K562 (cell line): ENCODE data around the gene SH3BP5. TPM values are rescaled to one million over a fixed set of nuclear protein-coding genes. Genes with fewer than 3 reads are reported as not detected.
A peak's percentile ranks its signal among the peaks of the same experiment; 100 is the strongest.

Experiments
- ATF2 ChIP-seq: sonication (generic); formaldehyde crosslinking; IDR thresholded peaks from 2 replicates; pipeline ENCODE4 v1.8.1; 2022; ENCODE audit warnings: missing genetic modification reagents
- DDX20 ChIP-seq: fragments of 450-650 bp; IDR thresholded peaks from 2 replicates; pipeline ENCODE4 v1.6.1; 2016; ENCODE audit warnings: missing genetic modification characterization, low read depth, mild to moderate bottlenecking, missing compliant biosample characterization, moderate library complexity
- DPF2 ChIP-seq: fragments of 450-650 bp; IDR thresholded peaks from 2 replicates; pipeline ENCODE4 v1.6.1; 2016
- ESRRA ChIP-seq: fragments of 450-650 bp; IDR thresholded peaks from 2 replicates; pipeline ENCODE4 v1.6.1; 2014; ENCODE audit warnings: low read depth, mild to moderate bottlenecking, moderate library complexity, borderline replicate concordance
- ETV6 ChIP-seq, 3 experiments: fragments of 150-350 bp in 1 of 3; sonication (generic) in 1 of 3; formaldehyde crosslinking in 1 of 3; IDR thresholded peaks; 2 replicates each; pipeline versions ENCODE4 v1.6.1 to v1.8.0; 2014 to 2022; ENCODE audit warnings: borderline replicate concordance in 2 of 3, low read depth in 2 of 3, antibody characterized with exemption in 1 of 3, low read length in 1 of 3, mild to moderate bottlenecking in 1 of 3, missing genetic modification reagents in 1 of 3
- JUNB ChIP-seq: fragments of 450-650 bp; formaldehyde crosslinking; conservative IDR thresholded peaks from 2 replicates; pipeline ENCODE4 v1.4.0; 2020; ENCODE audit warnings: mild to moderate bottlenecking
- KDM1A ChIP-seq, 2 experiments: fragments of 450-650 bp; IDR thresholded peaks; 2 replicates each; pipeline ENCODE4 v1.6.1; 2016; ENCODE audit warnings: mild to moderate bottlenecking in 2 of 2
- KLF13 ChIP-seq: fragments of 450-650 bp; IDR thresholded peaks from 2 replicates; pipeline ENCODE4 v1.6.1; 2016; ENCODE audit warnings: missing genetic modification characterization, low read depth, mild to moderate bottlenecking, missing compliant biosample characterization, moderate library complexity, borderline replicate concordance
- KLF6 ChIP-seq: fragments of 250-450 bp; sonication (Bioruptor Pico); IDR thresholded peaks from 2 replicates; pipeline ENCODE4 v1.4.0; 2020; ENCODE audit warnings: mild to moderate bottlenecking, moderate library complexity, borderline replicate concordance
- MCM7 ChIP-seq, 2 experiments: fragments of 450-650 bp; IDR thresholded peaks; 2 replicates each; pipeline ENCODE4 v1.6.1; 2016 to 2018
- NCOA4 ChIP-seq: fragments of 450-650 bp; IDR thresholded peaks from 2 replicates; pipeline ENCODE4 v1.6.1; 2018; ENCODE audit warnings: mild to moderate bottlenecking; ENCODE audit not compliant: partially characterized antibody
- NFATC3 ChIP-seq: fragments of 450-650 bp; IDR thresholded peaks from 2 replicates; pipeline ENCODE4 v1.6.1; 2017; ENCODE audit warnings: mild to moderate bottlenecking
- PTRF ChIP-seq: fragments of 450-650 bp; IDR thresholded peaks from 2 replicates; pipeline ENCODE4 v1.6.1; 2016; ENCODE audit warnings: mild to moderate bottlenecking, missing genetic modification characterization, missing compliant biosample characterization
- SIRT6 ChIP-seq: IDR thresholded peaks from one replicate; pipeline ENCODE4 v1.6.1; 2012; ENCODE audit warnings: low read depth, mild to moderate bottlenecking, control low read depth, inconsistent platforms, low read length, moderate library complexity
- SMAD1 ChIP-seq: fragments of 150-350 bp; IDR thresholded peaks from 2 replicates; pipeline ENCODE4 v1.6.1; 2014; ENCODE audit warnings: low read length, low read depth; ENCODE audit not compliant: partially characterized antibody
- STAT5A ChIP-seq: IDR thresholded peaks from 2 replicates; pipeline ENCODE4 v1.6.1; 2012; ENCODE audit warnings: low read length, inconsistent platforms, borderline replicate concordance
- TAL1 ChIP-seq: fragments of 450-650 bp; IDR thresholded peaks from 2 replicates; pipeline ENCODE4 v1.6.1; 2016; ENCODE audit warnings: mild to moderate bottlenecking
- THRA ChIP-seq: fragments of 450-650 bp; IDR thresholded peaks from 2 replicates; pipeline ENCODE4 v1.6.1; 2017; ENCODE audit warnings: mild to moderate bottlenecking, moderate library complexity
- THRAP3 ChIP-seq: fragments of 450-650 bp; IDR thresholded peaks from 2 replicates; pipeline ENCODE4 v1.6.1; 2016; ENCODE audit warnings: mild to moderate bottlenecking, inconsistent platforms, borderline replicate concordance
- U2AF2 ChIP-seq: fragments of 200-400 bp; formaldehyde crosslinking; optimal IDR thresholded peaks from 2 replicates; pipeline ENCODE3; 2017; ENCODE audit warnings: low read depth, mild to moderate bottlenecking, low read length
- UBTF ChIP-seq, 2 experiments: IDR thresholded peaks; 2 replicates each; pipeline ENCODE4 v1.6.1; 2012; ENCODE audit warnings: improper control_type of control experiment in 2 of 2, low read depth in 2 of 2, low read length in 2 of 2, borderline replicate concordance in 1 of 2
- YBX1 ChIP-seq: fragments of 450-650 bp; IDR thresholded peaks from 2 replicates; pipeline ENCODE4 v1.7.1; 2016; ENCODE audit warnings: mild to moderate bottlenecking
- ZFPM2 ChIP-seq: fragments of 250-450 bp; sonication (Bioruptor Pico); IDR thresholded peaks from 2 replicates; pipeline ENCODE4 v1.5.1; 2022; ENCODE audit warnings: mild to moderate bottlenecking
- ZKSCAN8 ChIP-seq: fragments of 200-800 bp; sonication (Bioruptor generic); IDR thresholded peaks from 2 replicates; pipeline ENCODE4 v1.6.1; 2016; ENCODE audit warnings: missing genetic modification characterization, missing compliant biosample characterization
- ZNF324 ChIP-seq: fragments of 250-450 bp; sonication (Bioruptor Pico); IDR thresholded peaks from 2 replicates; pipeline ENCODE4 v1.4.0; 2020; ENCODE audit warnings: mild to moderate bottlenecking
- ZNF445 ChIP-seq: fragments of 250-450 bp; sonication (Bioruptor Pico); IDR thresholded peaks from 2 replicates; pipeline ENCODE4 v1.4.0; 2020; ENCODE audit warnings: low read depth, mild to moderate bottlenecking, moderate library complexity
- ZNF583 ChIP-seq: fragments of 250-450 bp; sonication (Bioruptor Pico); IDR thresholded peaks from 2 replicates; pipeline ENCODE4 v1.4.0; 2020
- polyA plus RNA-seq, 8 experiments: library from polyadenylated mRNA; depleted of rRNA in 4 of 8; stranded (reverse) in 5 of 8; unstranded in 3 of 8; fragments of >200 nt; fragmentation: Nextera tagmentation in 2 of 8; fragmentation: Illumina TruSeq in 1 of 8; extraction: Ambion mirVana in 2 of 8; extraction: Trizol in 1 of 8; gene quantifications; 2 replicates each; pipeline versions ENCODE4 v1.2.1 to v1.2.3, GENCODE V29; 2011 to 2014; ENCODE audit warnings: inconsistent platforms in 1 of 8, missing spikeins in 1 of 8
- total RNA-seq, 7 experiments: library from RNA; depleted of rRNA in 6 of 7; stranded (reverse); fragments of >200 nt in 6 of 7; fragmentation: Illumina TruSeq in 2 of 7; extraction: Trizol in 2 of 7; gene quantifications; 2 replicates each; pipeline versions ENCODE4 v1.2.1 to v1.2.3, GENCODE V29; 2011 to 2021; ENCODE audit warnings: low replicate concordance in 1 of 7

The SH3BP5 gene
- total and polyA plus RNA-seq, 9 of the 15 experiments (the other 6 are each of a cell fraction or from before 2014, with no cell fraction given), result 2.9 to 29.0 (median 14.9) TPM

GRCh38 chr3:15339786-15340215, 7.4 kb upstream of the SH3BP5 start (continued):
- TF ChIP-seq KDM1A (IDR thresholded peaks at IDR 0.05) (peak in 1 of 2 experiments; percentile 36; a peak in 2 of 4 replicates), U2AF2 (no peak), ETV6 (IDR thresholded peaks at IDR 0.05; ENCODE audit: borderline replicate concordance in 1 of 2, low read depth in 2 of 2, low read length in 1 of 2) (peak; percentile 71 to 96; a peak in 3 of 4 replicates), ETV6 (CRISPR knock-in tag; IDR thresholded peaks at IDR 0.05; ENCODE audit: borderline replicate concordance) (no peak), ZNF445 (CRISPR knock-in tag) (no peak), KLF13 (tag) (no peak), ATF2 (CRISPR knock-in tag) (no peak), STAT5A (peak; percentile 23; the same call in 1 of the 2 replicates), TAL1 (peak; percentile 34), ZFPM2 (CRISPR knock-in tag) (no peak), DPF2 (peak; percentile 96), SMAD1 (no peak), YBX1 (no peak), ZNF324 (CRISPR knock-in tag) (no peak), NCOA4 (no peak), DDX20 (tag) (peak; percentile 55; the same call in 1 of the 2 replicates), JUNB (peak; percentile 68; the same call in 1 of the 2 replicates), THRAP3 (no peak), SIRT6 (no peak), ESRRA (0 out of 2 replicates have a peak, but pooled peaks have one; percentile 19), UBTF (IDR thresholded peaks at IDR 0.05; ENCODE audit: borderline replicate concordance in 1 of 2, low read depth in 2 of 2, low read length in 2 of 2) (no peak), ZKSCAN8 (CRISPR knock-in tag) (0 out of 2 replicates have a peak, but pooled peaks have one; percentile 36), KLF6 (CRISPR knock-in tag) (no peak), NFATC3 (no peak), PTRF (no peak), MCM7 (IDR thresholded peaks at IDR 0.05) (no peak), ZNF583 (CRISPR knock-in tag) (no peak), THRA (no peak)
